DND-41 (cell line): ENCODE data around the gene B4GALT5.

Source experiments
- CTCF ChIP-seq: IDR thresholded peaks from 2 replicates; pipeline ENCODE4 v1.5.1; 2012; ENCODE audit warnings: borderline replicate concordance, low read length, moderate library complexity, mild to moderate bottlenecking; ENCODE audit not compliant: poor library complexity, severe bottlenecking; ENCODE audit errors: extremely low read depth
- EZH2 ChIP-seq: IDR thresholded peaks from 3 replicates; pipeline ENCODE4 v1.6.1; 2012; ENCODE audit warnings: borderline replicate concordance, low read depth, mild to moderate bottlenecking, moderate library complexity, low read length, inconsistent platforms; ENCODE audit not compliant: severe bottlenecking

DNA sequence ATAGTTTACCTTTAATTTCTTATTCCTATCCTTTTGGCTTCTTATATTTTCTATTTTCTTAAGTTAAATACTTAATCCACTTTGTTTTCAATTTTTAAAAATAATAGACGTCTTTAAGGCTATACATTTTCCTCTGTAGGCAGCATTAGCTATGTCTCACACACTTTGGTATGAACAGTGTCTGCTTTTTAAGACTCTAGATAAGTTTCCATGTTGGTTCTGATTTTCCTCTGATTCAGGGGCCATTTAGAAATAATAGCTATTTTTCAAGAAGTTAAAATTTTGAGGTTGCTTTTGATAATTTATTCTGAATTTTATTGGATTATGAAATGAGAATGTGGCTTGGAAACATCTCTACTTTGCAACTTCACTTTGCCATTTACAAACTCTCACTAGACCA is 91.4 kb downstream of the B4GALT5 start:
- TF ChIP-seq EZH2 (no peak), CTCF (no peak)
